ENCODE results near the gene THAP4. TPM values are rescaled to one million over a fixed set of nuclear protein-coding genes. Genes with fewer than 3 reads are reported as not detected.

Gene THAP4
- polyA plus RNA-seq, 1 donor (not counting 4 experiments of a cell fraction or from before 2014, with no cell fraction given) = 30.3 TPM

- no peak for DNase-seq (ENCODE audit: low read depth, low spot score)
- Histone ChIP-seq H3K36me3 (ENCODE audit: control insufficient read depth in 2 of 2, extremely low read depth in 1 of 2, insufficient read depth in 2 of 2, low read length in 2 of 2) (peaks cover 12 to 18% of the 10 kb centered on the region in 2 experiments), H3K9me1 (ENCODE audit: control insufficient read depth, extremely low read depth, insufficient read depth, low read length) (no peaks in the 10 kb centered on the region), H3K79me2 (ENCODE audit: control insufficient read depth, insufficient read depth, low read length) (peaks cover 7% of the 10 kb centered on the region), H3K4me2 (ENCODE audit: control insufficient read depth, extremely low read depth, insufficient read depth, low read depth, low read length) (no peak overlapping the region), H3K27ac (ENCODE audit: control insufficient read depth, insufficient read depth, low read length) (no peak overlapping the region), H3K9ac (ENCODE audit: control insufficient read depth, extremely low read depth, insufficient read depth, low read length) (no peak overlapping the region), H3K9me3 (ENCODE audit: control insufficient read depth, low read depth, low read length) (no peaks in the 10 kb centered on the region), H3K27me3 (ENCODE audit: control insufficient read depth, extremely low read depth, insufficient read depth, low read length) (no peaks in the 10 kb centered on the region), H3K4me1 (ENCODE audit: control insufficient read depth, extremely low read depth, insufficient read depth, low read length) (peaks cover 4% of the 10 kb centered on the region), H3K4me3 (ENCODE audit: control insufficient read depth in 2 of 3, extremely low read depth in 1 of 3, insufficient read depth in 2 of 3, low read depth in 1 of 3, low read length in 3 of 3) (no peak overlapping the region), H4K20me1 (ENCODE audit: control insufficient read depth, extremely low read depth, insufficient read depth, low read length) (no peaks in the 10 kb centered on the region), H2AFZ (ENCODE audit: control insufficient read depth, low read length) (no peak overlapping the region)
- dilution Hi-C loops (cut with MboI; ENCODE audit: extremely low pct_ligation_motif_present, low sequenced_read_pairs) = no loop called here
- no peak for TF ChIP-seq EZH2 (IDR thresholded peaks at IDR 0.05; ENCODE audit: low read length)
- TF ChIP-seq, protein P1, sequence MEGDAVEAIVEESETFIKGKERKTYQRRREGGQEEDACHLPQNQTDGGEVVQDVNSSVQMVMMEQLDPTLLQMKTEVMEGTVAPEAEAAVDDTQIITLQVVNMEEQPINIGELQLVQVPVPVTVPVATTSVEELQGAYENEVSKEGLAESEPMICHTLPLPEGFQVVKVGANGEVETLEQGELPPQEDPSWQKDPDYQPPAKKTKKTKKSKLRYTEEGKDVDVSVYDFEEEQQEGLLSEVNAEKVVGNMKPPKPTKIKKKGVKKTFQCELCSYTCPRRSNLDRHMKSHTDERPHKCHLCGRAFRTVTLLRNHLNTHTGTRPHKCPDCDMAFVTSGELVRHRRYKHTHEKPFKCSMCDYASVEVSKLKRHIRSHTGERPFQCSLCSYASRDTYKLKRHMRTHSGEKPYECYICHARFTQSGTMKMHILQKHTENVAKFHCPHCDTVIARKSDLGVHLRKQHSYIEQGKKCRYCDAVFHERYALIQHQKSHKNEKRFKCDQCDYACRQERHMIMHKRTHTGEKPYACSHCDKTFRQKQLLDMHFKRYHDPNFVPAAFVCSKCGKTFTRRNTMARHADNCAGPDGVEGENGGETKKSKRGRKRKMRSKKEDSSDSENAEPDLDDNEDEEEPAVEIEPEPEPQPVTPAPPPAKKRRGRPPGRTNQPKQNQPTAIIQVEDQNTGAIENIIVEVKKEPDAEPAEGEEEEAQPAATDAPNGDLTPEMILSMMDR (optimal IDR thresholded peaks at IDR 0.05 in 1 of 3, IDR thresholded peaks at IDR 0.05 in 1 of 3, conservative IDR thresholded peaks at IDR 0.05 in 1 of 3; ENCODE audit: extremely low read depth in 1 of 3, insufficient read depth in 2 of 3, low read length in 3 of 3) = no peak
- no peak for FAIRE-seq
Observed at GRCh38 chr2:241606186-241606585, 30.8 kb downstream of the THAP4 start.

DNA sequence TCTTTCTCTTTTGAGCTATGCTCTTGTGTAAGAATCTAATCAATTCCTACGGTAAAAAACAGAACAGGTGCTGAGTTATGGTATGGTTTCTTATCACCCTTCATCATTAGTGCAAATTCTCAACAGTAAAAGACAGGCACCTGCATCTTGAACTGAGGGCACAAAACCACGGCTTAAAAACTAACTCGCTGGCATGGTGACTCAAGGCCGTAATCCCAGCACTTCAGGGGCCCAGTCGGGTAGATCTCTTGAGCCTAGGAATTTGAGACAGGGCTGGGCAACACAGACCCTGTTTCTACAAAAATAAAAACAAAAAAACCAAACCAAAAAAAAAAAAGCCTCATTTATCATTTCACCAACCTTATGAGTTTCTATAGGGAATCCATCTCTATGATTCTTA lies 33.3 kb downstream of the THAP4 start:
- H4K20me1 ChIP-seq (ENCODE audit: control insufficient read depth, extremely low read depth, insufficient read depth, low read length) = no peaks in the 10 kb centered on the region
- H3K27me3 ChIP-seq (ENCODE audit: control insufficient read depth, extremely low read depth, insufficient read depth, low read length) = no peaks in the 10 kb centered on the region
- no peak overlapping the region for H3K4me2 ChIP-seq (ENCODE audit: control insufficient read depth, extremely low read depth, insufficient read depth, low read depth, low read length)
- no peak overlapping the region for H2AFZ ChIP-seq (ENCODE audit: control insufficient read depth, low read length)
- peaks cover 12 to 21% of the 10 kb centered on the region in 2 experiments for H3K36me3 ChIP-seq (ENCODE audit: control insufficient read depth in 2 of 2, extremely low read depth in 1 of 2, insufficient read depth in 2 of 2, low read length in 2 of 2)
- H3K9me1 ChIP-seq (ENCODE audit: control insufficient read depth, extremely low read depth, insufficient read depth, low read length) = no peaks in the 10 kb centered on the region
- no peak overlapping the region for H3K9ac ChIP-seq (ENCODE audit: control insufficient read depth, extremely low read depth, insufficient read depth, low read length)
- H3K27ac ChIP-seq (ENCODE audit: control insufficient read depth, insufficient read depth, low read length) = no peak overlapping the region
- peaks cover 2% of the 10 kb centered on the region for H3K79me2 ChIP-seq (ENCODE audit: control insufficient read depth, insufficient read depth, low read length)
- no peaks in the 10 kb centered on the region for H3K9me3 ChIP-seq (ENCODE audit: control insufficient read depth, low read depth, low read length)
- dilution Hi-C loops (cut with MboI; ENCODE audit: extremely low pct_ligation_motif_present, low sequenced_read_pairs) = no loop called here
- no peak for FAIRE-seq
- H3K4me1 ChIP-seq (ENCODE audit: control insufficient read depth, extremely low read depth, insufficient read depth, low read length) = no peaks in the 10 kb centered on the region
- H3K4me3 ChIP-seq (ENCODE audit: control insufficient read depth in 2 of 3, extremely low read depth in 1 of 3, insufficient read depth in 2 of 3, low read depth in 1 of 3, low read length in 3 of 3) = no peak overlapping the region
- TF ChIP-seq, protein P1 (optimal IDR thresholded peaks at IDR 0.05 in 1 of 3, IDR thresholded peaks at IDR 0.05 in 1 of 3, conservative IDR thresholded peaks at IDR 0.05 in 1 of 3; ENCODE audit: extremely low read depth in 1 of 3, insufficient read depth in 2 of 3, low read length in 3 of 3) = no peak
- TF ChIP-seq EZH2 (IDR thresholded peaks at IDR 0.05; ENCODE audit: low read length) = no peak
- no peak for DNase-seq (ENCODE audit: low read depth, low spot score)

Data from keratinocyte (primary cell).